ENCODE measurements around the gene SLC6A1.

DNA sequence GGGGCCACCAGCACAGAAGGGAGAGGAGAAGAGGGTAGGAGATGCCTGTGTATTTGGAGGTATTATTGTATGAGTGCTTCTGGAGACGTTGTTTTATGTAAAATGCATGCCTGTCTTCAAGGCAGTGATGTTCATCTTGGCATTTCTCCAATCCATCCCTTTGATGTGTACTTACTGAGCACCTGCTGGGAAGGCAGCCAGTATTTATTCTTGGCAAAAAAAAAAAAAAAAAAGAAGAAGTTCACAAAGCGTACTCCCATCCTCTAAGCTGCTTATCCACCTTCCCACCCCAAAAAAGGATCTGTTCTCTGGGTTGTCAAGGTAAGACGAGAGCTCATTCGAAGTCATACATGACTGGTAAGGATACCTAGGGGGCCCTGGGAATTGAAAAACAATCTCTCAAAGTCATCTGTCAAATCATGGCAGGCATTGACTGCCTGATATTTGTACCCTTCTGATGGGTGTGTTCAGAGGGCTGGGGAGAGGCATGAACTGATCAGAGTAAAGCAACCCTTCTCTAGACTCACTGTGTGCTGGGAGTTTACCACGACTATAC lies 30.0 kb upstream of the SLC6A1 start:
- no peak for TF ChIP-seq EZH2phosphoT487 (IDR thresholded peaks at IDR 0.05; ENCODE audit: low read length)
- no peak for TF ChIP-seq CTCF (IDR thresholded peaks at IDR 0.05; ENCODE audit: low read length)
- TF ChIP-seq EZH2 (optimal IDR thresholded peaks at IDR 0.05; ENCODE audit: low read depth, low read length): no peak
